GM12878 (cell line): Measurements from ENCODE around the gene KCTD12.

Experiments used
- ATF2 ChIP-seq: IDR thresholded peaks from 2 replicates; pipeline ENCODE4 v1.6.1; 2012; ENCODE audit warnings: low read length, inconsistent platforms
- ATF7 ChIP-seq: fragments of 450-650 bp; IDR thresholded peaks from 2 replicates; pipeline ENCODE4 v1.6.1; 2016; ENCODE audit warnings: low read depth, mild to moderate bottlenecking
- BHLHE40 ChIP-seq, 2 experiments: fragments of 450-650 bp in 1 of 2; IDR thresholded peaks; 2 replicates each; pipeline ENCODE4 v1.6.1; 2011 to 2017; ENCODE audit warnings: low read depth in 2 of 2, borderline replicate concordance in 1 of 2, improper control_type of control experiment in 1 of 2, low read length in 1 of 2, mild to moderate bottlenecking in 1 of 2
- CEBPZ ChIP-seq: fragments of 150-350 bp; IDR thresholded peaks from 2 replicates; pipeline ENCODE4 v1.6.1; 2016; ENCODE audit warnings: low read depth, low read length
- CHD4 ChIP-seq: fragments of 200-600 bp; sonication (generic); IDR thresholded peaks from 2 replicates; pipeline ENCODE4 v1.6.1; 2016; ENCODE audit warnings: mild to moderate bottlenecking
- CTCF ChIP-seq, 3 experiments: IDR thresholded peaks in 2 of 3; conservative IDR thresholded peaks in 1 of 3; 2 replicates each; pipeline ENCODE4 v1.5.1; 2011; ENCODE audit warnings: low read depth in 3 of 3, low read length in 3 of 3, mild to moderate bottlenecking in 3 of 3, control low read depth in 2 of 3, moderate library complexity in 2 of 3, inconsistent platforms in 1 of 3, mixed read lengths in 1 of 3; ENCODE audit not compliant: control insufficient read depth in 2 of 3, insufficient read depth in 1 of 3; ENCODE audit errors: extremely low read depth in 1 of 3
- EP300 ChIP-seq, 2 experiments: fragments of 150-350 bp in 1 of 2; IDR thresholded peaks; 2 replicates each; pipeline ENCODE4 v1.6.1; 2011 to 2012; ENCODE audit warnings: low read depth in 2 of 2, low read length in 2 of 2, borderline replicate concordance in 1 of 2, improper control_type of control experiment in 1 of 2, inconsistent platforms in 1 of 2; ENCODE audit not compliant: control insufficient read depth in 1 of 2
- EZH2 ChIP-seq: IDR thresholded peaks from 2 replicates; pipeline ENCODE4 v1.6.1; 2012; ENCODE audit warnings: low read depth, mild to moderate bottlenecking, control low read depth, inconsistent platforms, low read length, borderline replicate concordance; ENCODE audit not compliant: control insufficient read depth
- POLR2AphosphoS5 ChIP-seq: IDR thresholded peaks from 2 replicates; pipeline ENCODE4 v1.6.1; 2011; ENCODE audit warnings: mild to moderate bottlenecking, low read length, inconsistent platforms
- RCOR1 ChIP-seq: conservative IDR thresholded peaks from 2 replicates; pipeline ENCODE4 v1.6.1; 2012; ENCODE audit warnings: low read depth, low read length, improper control_type of control experiment
- STAT1 ChIP-seq: fragments of 450-650 bp; conservative IDR thresholded peaks from 2 replicates; pipeline ENCODE4 v1.6.1; 2014; ENCODE audit warnings: antibody characterized with exemption, mild to moderate bottlenecking
- YY1 ChIP-seq: IDR thresholded peaks from 2 replicates; pipeline ENCODE4 v1.6.1; 2011; ENCODE audit warnings: low read depth, mild to moderate bottlenecking, low read length

GRCh38 chr13:76845865-76846264 is 40.3 kb downstream of the KCTD12 start:
- TF ChIP-seq CTCF (IDR thresholded peaks at IDR 0.05 in 2 of 3, conservative IDR thresholded peaks at IDR 0.05 in 1 of 3; ENCODE audit: control insufficient read depth in 2 of 3, extremely low read depth in 1 of 3, insufficient read depth in 1 of 3, low read depth in 3 of 3, low read length in 3 of 3) = no peak
- no peak for TF ChIP-seq ATF2
- TF ChIP-seq ATF7 = no peak
- no peak for TF ChIP-seq EZH2
- TF ChIP-seq STAT1 = no peak
- no peak for TF ChIP-seq CHD4
- TF ChIP-seq CEBPZ = no peak
- TF ChIP-seq RCOR1 = no peak
- TF ChIP-seq YY1 = no peak
- TF ChIP-seq POLR2AphosphoS5 = no peak
- no peak for TF ChIP-seq BHLHE40 (IDR thresholded peaks at IDR 0.05; ENCODE audit: borderline replicate concordance in 1 of 2, low read depth in 2 of 2, low read length in 1 of 2)
- TF ChIP-seq EP300 (IDR thresholded peaks at IDR 0.05; ENCODE audit: borderline replicate concordance in 1 of 2, control insufficient read depth in 1 of 2, low read depth in 2 of 2, low read length in 2 of 2) = no peak
